ENCODE measurements around the gene MTA3. TPM values are rescaled to one million over a fixed set of nuclear protein-coding genes. Genes with fewer than 3 reads are reported as not detected.
"Not testable (repeated sequence)": the region's sequence is repeated elsewhere in the genome, so short reads cannot be mapped to it uniquely, and the experiment has no call there.

The MTA3 gene
- polyA plus RNA-seq, 1 donor from 2014 or later = 11.2 TPM

DNA sequence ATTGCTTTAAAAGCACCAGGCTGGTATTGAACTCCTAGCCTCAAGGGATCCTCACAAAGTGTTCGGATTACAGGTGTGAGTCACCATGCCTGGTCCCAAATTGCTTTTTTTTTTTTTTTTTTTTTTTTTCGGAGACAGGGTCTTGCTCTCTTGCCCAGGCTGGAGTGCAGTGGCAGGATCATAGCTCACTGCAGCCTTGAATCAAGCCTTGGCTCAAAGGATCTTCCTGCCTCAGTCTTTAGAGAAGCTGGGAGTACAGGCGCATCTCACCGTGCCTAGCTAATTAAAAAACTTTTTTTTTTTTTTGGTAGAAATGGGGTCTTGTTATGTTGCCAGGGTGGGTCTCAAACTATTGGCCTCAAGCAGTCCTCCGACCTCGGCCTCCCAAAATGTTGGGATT is 12.8 kb downstream of the MTA3 start:
- no peaks in the 10 kb centered on the region for H4K20me1 ChIP-seq (ENCODE audit: insufficient read depth)

DNA sequence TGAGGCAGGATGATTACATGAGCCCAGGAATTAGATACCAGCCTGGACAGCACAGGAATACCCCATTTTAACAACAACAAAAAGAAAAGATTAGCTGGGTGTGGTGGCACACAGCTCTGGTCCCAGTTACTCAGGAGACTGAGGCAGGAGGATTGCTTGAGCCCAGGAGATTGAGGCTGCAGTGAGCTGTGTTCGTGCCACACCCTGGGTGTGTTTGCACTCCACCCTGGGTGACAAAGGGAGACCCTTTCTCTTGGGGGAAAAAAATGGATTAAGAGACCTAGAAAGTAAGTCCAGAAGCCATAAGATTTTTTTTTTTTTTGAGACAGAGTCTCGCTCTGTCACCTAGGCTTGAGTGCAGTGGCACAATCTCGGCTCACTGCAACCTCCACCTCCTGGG is 16.2 kb downstream of the MTA3 start:
- H3K9me3 ChIP-seq (ENCODE audit: low read length); H3K4me3 ChIP-seq (ENCODE audit: low read length); H3K4me2 ChIP-seq (ENCODE audit: low read length); H3K36me3 ChIP-seq (ENCODE audit: insufficient read depth, low read length); H3K79me2 ChIP-seq (replicated peaks; ENCODE audit: insufficient read depth, low read length); H2AFZ ChIP-seq (ENCODE audit: low read depth, low read length); H3K9ac ChIP-seq (ENCODE audit: low read length); H4K20me1 ChIP-seq (ENCODE audit: insufficient read depth); H3F3A ChIP-seq (ENCODE audit: insufficient read depth, low read length, poor library complexity, severe bottlenecking); H3K27me3 ChIP-seq (ENCODE audit: insufficient read depth, low read depth, low read length); H3K9me2 ChIP-seq (ENCODE audit: insufficient read depth, low read length); H3K27ac ChIP-seq (ENCODE audit: low read length): not testable (repeated sequence)

More for the DNA sequence above, 12.8 kb downstream of the MTA3 start:
- no peak for TF ChIP-seq EP300 (conservative IDR thresholded peaks at IDR 0.05; ENCODE audit: poor library complexity, severe bottlenecking)
- TF ChIP-seq POLR2AphosphoS5 (IDR thresholded peaks at IDR 0.05) = no peak
- TF ChIP-seq, protein P1, sequence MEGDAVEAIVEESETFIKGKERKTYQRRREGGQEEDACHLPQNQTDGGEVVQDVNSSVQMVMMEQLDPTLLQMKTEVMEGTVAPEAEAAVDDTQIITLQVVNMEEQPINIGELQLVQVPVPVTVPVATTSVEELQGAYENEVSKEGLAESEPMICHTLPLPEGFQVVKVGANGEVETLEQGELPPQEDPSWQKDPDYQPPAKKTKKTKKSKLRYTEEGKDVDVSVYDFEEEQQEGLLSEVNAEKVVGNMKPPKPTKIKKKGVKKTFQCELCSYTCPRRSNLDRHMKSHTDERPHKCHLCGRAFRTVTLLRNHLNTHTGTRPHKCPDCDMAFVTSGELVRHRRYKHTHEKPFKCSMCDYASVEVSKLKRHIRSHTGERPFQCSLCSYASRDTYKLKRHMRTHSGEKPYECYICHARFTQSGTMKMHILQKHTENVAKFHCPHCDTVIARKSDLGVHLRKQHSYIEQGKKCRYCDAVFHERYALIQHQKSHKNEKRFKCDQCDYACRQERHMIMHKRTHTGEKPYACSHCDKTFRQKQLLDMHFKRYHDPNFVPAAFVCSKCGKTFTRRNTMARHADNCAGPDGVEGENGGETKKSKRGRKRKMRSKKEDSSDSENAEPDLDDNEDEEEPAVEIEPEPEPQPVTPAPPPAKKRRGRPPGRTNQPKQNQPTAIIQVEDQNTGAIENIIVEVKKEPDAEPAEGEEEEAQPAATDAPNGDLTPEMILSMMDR (IDR thresholded peaks at IDR 0.05; ENCODE audit: poor library complexity, severe bottlenecking) = no peak
- TF ChIP-seq TAF1 (IDR thresholded peaks at IDR 0.05; ENCODE audit: low read depth) = no peak
- TF ChIP-seq, protein P2, sequence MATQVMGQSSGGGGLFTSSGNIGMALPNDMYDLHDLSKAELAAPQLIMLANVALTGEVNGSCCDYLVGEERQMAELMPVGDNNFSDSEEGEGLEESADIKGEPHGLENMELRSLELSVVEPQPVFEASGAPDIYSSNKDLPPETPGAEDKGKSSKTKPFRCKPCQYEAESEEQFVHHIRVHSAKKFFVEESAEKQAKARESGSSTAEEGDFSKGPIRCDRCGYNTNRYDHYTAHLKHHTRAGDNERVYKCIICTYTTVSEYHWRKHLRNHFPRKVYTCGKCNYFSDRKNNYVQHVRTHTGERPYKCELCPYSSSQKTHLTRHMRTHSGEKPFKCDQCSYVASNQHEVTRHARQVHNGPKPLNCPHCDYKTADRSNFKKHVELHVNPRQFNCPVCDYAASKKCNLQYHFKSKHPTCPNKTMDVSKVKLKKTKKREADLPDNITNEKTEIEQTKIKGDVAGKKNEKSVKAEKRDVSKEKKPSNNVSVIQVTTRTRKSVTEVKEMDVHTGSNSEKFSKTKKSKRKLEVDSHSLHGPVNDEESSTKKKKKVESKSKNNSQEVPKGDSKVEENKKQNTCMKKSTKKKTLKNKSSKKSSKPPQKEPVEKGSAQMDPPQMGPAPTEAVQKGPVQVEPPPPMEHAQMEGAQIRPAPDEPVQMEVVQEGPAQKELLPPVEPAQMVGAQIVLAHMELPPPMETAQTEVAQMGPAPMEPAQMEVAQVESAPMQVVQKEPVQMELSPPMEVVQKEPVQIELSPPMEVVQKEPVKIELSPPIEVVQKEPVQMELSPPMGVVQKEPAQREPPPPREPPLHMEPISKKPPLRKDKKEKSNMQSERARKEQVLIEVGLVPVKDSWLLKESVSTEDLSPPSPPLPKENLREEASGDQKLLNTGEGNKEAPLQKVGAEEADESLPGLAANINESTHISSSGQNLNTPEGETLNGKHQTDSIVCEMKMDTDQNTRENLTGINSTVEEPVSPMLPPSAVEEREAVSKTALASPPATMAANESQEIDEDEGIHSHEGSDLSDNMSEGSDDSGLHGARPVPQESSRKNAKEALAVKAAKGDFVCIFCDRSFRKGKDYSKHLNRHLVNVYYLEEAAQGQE (IDR thresholded peaks at IDR 0.05; ENCODE audit: borderline replicate concordance) = no peak
- TF ChIP-seq EZH2 (IDR thresholded peaks at IDR 0.05; ENCODE audit: borderline replicate concordance, insufficient read depth, low read length, poor library complexity, severe bottlenecking) = no peak
- TF ChIP-seq RAD21 (conservative IDR thresholded peaks at IDR 0.05) = no peak
- TF ChIP-seq MXI1 (conservative IDR thresholded peaks at IDR 0.05; ENCODE audit: poor library complexity, severe bottlenecking) = no peak
- TF ChIP-seq SMC3 (conservative IDR thresholded peaks at IDR 0.05; ENCODE audit: poor library complexity) = no peak
- no peaks in the 10 kb centered on the region for H3F3A ChIP-seq (ENCODE audit: insufficient read depth, low read length, poor library complexity, severe bottlenecking)
- H3K9me2 ChIP-seq (ENCODE audit: insufficient read depth, low read length) = no peaks in the 10 kb centered on the region
- H3K27ac ChIP-seq (ENCODE audit: low read length) = no peak overlapping the region
- H2AFZ ChIP-seq (ENCODE audit: low read depth, low read length) = no peak overlapping the region
- H3K4me2 ChIP-seq (ENCODE audit: low read length) = no peak overlapping the region
- no peaks in the 10 kb centered on the region for H3K27me3 ChIP-seq (ENCODE audit: insufficient read depth, low read depth, low read length)
- H3K9me3 ChIP-seq (ENCODE audit: low read length) = no peaks in the 10 kb centered on the region
- H3K79me2 ChIP-seq (replicated peaks; ENCODE audit: insufficient read depth, low read length) = no peaks in the 10 kb centered on the region
- no peak overlapping the region for H3K9ac ChIP-seq (ENCODE audit: low read length)
- no peaks in the 10 kb centered on the region for H3K36me3 ChIP-seq (ENCODE audit: insufficient read depth, low read length)
- no peak overlapping the region for H3K4me3 ChIP-seq (ENCODE audit: low read length)

DNA sequence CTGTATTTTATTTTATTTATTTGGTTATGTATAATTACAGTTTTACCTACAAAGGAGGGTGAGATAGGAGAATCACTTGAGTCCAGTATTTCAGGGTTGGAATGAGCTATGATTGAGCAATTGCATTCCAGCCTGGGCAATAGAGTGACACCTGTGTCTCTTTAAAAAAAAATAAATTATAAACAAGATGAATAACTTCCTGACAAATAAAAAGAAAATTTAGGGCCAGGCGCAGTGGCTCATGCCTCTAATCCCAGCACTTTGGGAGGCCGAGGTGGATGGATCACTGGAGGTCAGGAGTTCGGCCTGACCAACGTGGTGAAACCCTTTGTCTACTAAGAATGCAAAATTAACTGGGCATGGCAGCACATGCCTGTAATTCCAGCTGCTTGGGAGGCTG is 17.3 kb downstream of the MTA3 start:
- Histone ChIP-seq H3K79me2 (replicated peaks; ENCODE audit: insufficient read depth, low read length) (no peaks in the 10 kb centered on the region), H3K27me3 (ENCODE audit: insufficient read depth, low read depth, low read length) (no peaks in the 10 kb centered on the region), H3K9ac (ENCODE audit: low read length) (no peak overlapping the region), H3K4me3 (ENCODE audit: low read length) (no peak overlapping the region), H3K4me2 (ENCODE audit: low read length) (no peak overlapping the region), H3K9me3 (ENCODE audit: low read length) (no peaks in the 10 kb centered on the region), H3K36me3 (ENCODE audit: insufficient read depth, low read length) (no peaks in the 10 kb centered on the region), H3F3A (ENCODE audit: insufficient read depth, low read length, poor library complexity, severe bottlenecking) (no peaks in the 10 kb centered on the region), H3K27ac (ENCODE audit: low read length) (no peak overlapping the region), H2AFZ (ENCODE audit: low read depth, low read length) (no peak overlapping the region), H4K20me1 (ENCODE audit: insufficient read depth) (no peaks in the 10 kb centered on the region), H3K9me2 (ENCODE audit: insufficient read depth, low read length) (no peaks in the 10 kb centered on the region)
- TF ChIP-seq, protein P1 (IDR thresholded peaks at IDR 0.05; ENCODE audit: poor library complexity, severe bottlenecking) = no peak
- TF ChIP-seq RAD21 (conservative IDR thresholded peaks at IDR 0.05) = no peak
- TF ChIP-seq SMC3 (conservative IDR thresholded peaks at IDR 0.05; ENCODE audit: poor library complexity) = no peak
- TF ChIP-seq MXI1 (conservative IDR thresholded peaks at IDR 0.05; ENCODE audit: poor library complexity, severe bottlenecking) = no peak
- TF ChIP-seq EZH2 (IDR thresholded peaks at IDR 0.05; ENCODE audit: borderline replicate concordance, insufficient read depth, low read length, poor library complexity, severe bottlenecking) = no peak
- TF ChIP-seq EP300 (conservative IDR thresholded peaks at IDR 0.05; ENCODE audit: poor library complexity, severe bottlenecking) = no peak
- TF ChIP-seq, protein P2 (IDR thresholded peaks at IDR 0.05; ENCODE audit: borderline replicate concordance) = no peak
- TF ChIP-seq POLR2AphosphoS5 (IDR thresholded peaks at IDR 0.05) = no peak
- no peak for TF ChIP-seq TAF1 (IDR thresholded peaks at IDR 0.05; ENCODE audit: low read depth)

Measured in neural cell (in vitro differentiated cells).